ENCODE measurements around the gene DYSF.
"Not testable (repeated sequence)": the region's sequence is repeated elsewhere in the genome, so short reads cannot be mapped to it uniquely, and the experiment has no call there.

Gene DYSF

GRCh38 chr2:71453404-71454220, at the start of gene DYSF:
DYSF (plus strand) TSS chr2:71453561.
- H3K27ac ChIP-seq: no peak within 1 kb of the TSS
- TF ChIP-seq CTCF (IDR thresholded peaks at IDR 0.05): no peak
- no peak for TF ChIP-seq ZFX (IDR thresholded peaks at IDR 0.05; ENCODE audit: borderline replicate concordance)

GRCh38 chr2:71409611-71410010, 43.8 kb upstream of the DYSF start:
- H3K27ac ChIP-seq: no peak overlapping the region
- TF ChIP-seq ZFX (IDR thresholded peaks at IDR 0.05; ENCODE audit: borderline replicate concordance) (no peak), CTCF (IDR thresholded peaks at IDR 0.05) (no peak)

GRCh38 chr2:71410696-71411095, 42.7 kb upstream of the DYSF start:
- H3K27ac ChIP-seq: no peak overlapping the region

GRCh38 chr2:71416866-71417265, 36.5 kb upstream of the DYSF start:
- H3K27ac ChIP-seq: not testable (repeated sequence)

More at GRCh38 chr2:71410696-71411095, 42.7 kb upstream of the DYSF start:
- no peak for TF ChIP-seq ZFX (IDR thresholded peaks at IDR 0.05; ENCODE audit: borderline replicate concordance)

- H3K27ac ChIP-seq: no peak overlapping the region
- TF ChIP-seq ZFX (IDR thresholded peaks at IDR 0.05; ENCODE audit: borderline replicate concordance) (no peak), CTCF (IDR thresholded peaks at IDR 0.05) (no peak)
Measured at GRCh38 chr2:71417300-71418202, 35.8 kb upstream of the DYSF start.

GRCh38 chr2:71419145-71419544, 34.2 kb upstream of the DYSF start:
- TF ChIP-seq ZFX (IDR thresholded peaks at IDR 0.05; ENCODE audit: borderline replicate concordance): no peak
- no peak for TF ChIP-seq CTCF (IDR thresholded peaks at IDR 0.05)
- H3K27ac ChIP-seq: no peak overlapping the region

GRCh38 chr2:71419976-71420375, 33.4 kb upstream of the DYSF start:
- no peak overlapping the region for H3K27ac ChIP-seq
- TF ChIP-seq CTCF (IDR thresholded peaks at IDR 0.05) (no peak), ZFX (IDR thresholded peaks at IDR 0.05; ENCODE audit: borderline replicate concordance) (no peak)

GRCh38 chr2:71422786-71423185, 30.6 kb upstream of the DYSF start:
- TF ChIP-seq ZFX (IDR thresholded peaks at IDR 0.05; ENCODE audit: borderline replicate concordance) (no peak), CTCF (IDR thresholded peaks at IDR 0.05) (no peak)
- no peak overlapping the region for H3K27ac ChIP-seq

Data from 22Rv1 (cell line).